Naive thymus-derived CD4-positive, alpha-beta T cell (primary cell): Measurements from ENCODE around the gene MAP6. TPM values are rescaled to one million over a fixed set of nuclear protein-coding genes. Genes with fewer than 3 reads are reported as not detected.

ENCODE experiments used
- ATAC-seq: fragments of 150-1000 bp; cut with Tn5 transposase; 2 replicates; pipeline ENCODE4 v1.10.0; 2021; ENCODE audit warnings: mild to moderate bottlenecking, moderate library complexity
- CTCF ChIA-PET: fragments of 350-600 bp; sonication (Branson Sonifier 250); formaldehyde crosslinking; loops from one replicate; lab custom pipeline; 2021; ENCODE audit warnings: antibody characterized with exemption; lab: Charles Lee
- POLR2A ChIA-PET: fragments of 350-600 bp; sonication (Branson Sonifier 250); formaldehyde crosslinking; loops from one replicate; lab custom pipeline; 2021; ENCODE audit warnings: antibody characterized with exemption, inconsistent platforms; lab: Charles Lee
- DNase-seq, 9 donors: peaks; one replicate each; pipeline versions ENCODE4 v3.0.0 to v3.0.0-alpha.2; 2020 to 2022; ENCODE audit warnings: mixed read lengths in 1 of 9
- H3K27ac ChIP-seq: one replicate; pipeline ENCODE4 v1.7.0; 2013; ENCODE audit warnings: mild to moderate bottlenecking, low read depth, low read length, moderate library complexity
- H3K27me3 ChIP-seq, 2 donors: one replicate each; pipeline ENCODE4 v1.7.0; 2013; ENCODE audit warnings: low read length in 2 of 2, mild to moderate bottlenecking in 2 of 2, moderate library complexity in 2 of 2; ENCODE audit not compliant: control insufficient read depth in 2 of 2, insufficient read depth in 2 of 2
- H3K36me3 ChIP-seq, 3 experiments: 1 replicate in 2 of 3; 2 replicates in 1 of 3; pipeline ENCODE4 v1.7.0; 2013; ENCODE audit warnings: low read length in 3 of 3, mild to moderate bottlenecking in 3 of 3, moderate library complexity in 1 of 3; ENCODE audit not compliant: insufficient read depth in 3 of 3, control insufficient read depth in 2 of 3
- H3K4me1 ChIP-seq, 2 donors: one replicate each; pipeline ENCODE4 v1.7.0; 2013; ENCODE audit warnings: low read length in 2 of 2, mild to moderate bottlenecking in 2 of 2, moderate library complexity in 1 of 2; ENCODE audit not compliant: control insufficient read depth in 2 of 2, insufficient read depth in 2 of 2
- H3K4me3 ChIP-seq: 2 replicates; pipeline ENCODE4 v1.7.0; 2013; ENCODE audit warnings: mild to moderate bottlenecking, low read length
- H3K9me3 ChIP-seq, 3 experiments: 1 replicate in 2 of 3; 2 replicates in 1 of 3; pipeline ENCODE4 v1.7.0; 2013; ENCODE audit warnings: low read length in 3 of 3; ENCODE audit not compliant: control insufficient read depth in 2 of 3
- H3K27ac Mint-ChIP-seq, 9 donors: one replicate each; pipeline ENCODE4 v1.8.0; 2020 to 2022; ENCODE audit warnings: mixed read lengths in 9 of 9, mild to moderate bottlenecking in 8 of 9, moderate library complexity in 5 of 9, inconsistent platforms in 2 of 9
- H3K27me3 Mint-ChIP-seq, 5 donors: one replicate each; pipeline ENCODE4 v1.8.0; 2021 to 2022; ENCODE audit warnings: mixed read lengths in 5 of 5, mild to moderate bottlenecking in 1 of 5
- H3K36me3 Mint-ChIP-seq, 5 donors: one replicate each; pipeline ENCODE4 v1.8.0; 2020 to 2022; ENCODE audit warnings: mixed read lengths in 5 of 5, mild to moderate bottlenecking in 3 of 5, inconsistent platforms in 1 of 5
- H3K4me1 Mint-ChIP-seq, 7 donors: one replicate each; pipeline ENCODE4 v1.8.0; 2020 to 2022; ENCODE audit warnings: mixed read lengths in 7 of 7, mild to moderate bottlenecking in 3 of 7, inconsistent platforms in 1 of 7
- H3K4me3 Mint-ChIP-seq, 10 donors: one replicate each; pipeline ENCODE4 v1.8.0; 2020 to 2022; ENCODE audit warnings: mild to moderate bottlenecking in 10 of 10, mixed read lengths in 10 of 10, moderate library complexity in 6 of 10, inconsistent platforms in 2 of 10
- H3K9me3 Mint-ChIP-seq, 11 donors: one replicate each; pipeline ENCODE4 v1.8.0; 2020 to 2022; ENCODE audit warnings: mixed read lengths in 11 of 11, mild to moderate bottlenecking in 4 of 11, inconsistent platforms in 1 of 11, moderate library complexity in 1 of 11
- intact Hi-C, 2 donors: fragments of 100-400 bp; cut with micrococcal nuclease; formaldehyde crosslinking; loops; one replicate each; pipeline ENCODE4 v1.15.1; 2023
- polyA plus RNA-seq, 2 donors: library from polyadenylated mRNA; unstranded; fragments of 300-500 nt; fragmentation: Illumina TruSeq; gene quantifications; one replicate each; pipeline ENCODE4 v1.2.3, GENCODE V29; 2021
- total RNA-seq, 6 experiments: library from RNA in 5 of 6; stranded (reverse) in 5 of 6; gene quantifications; 1 replicate in 5 of 6; 2 replicates in 1 of 6; pipeline ENCODE4 v1.2.3 and lab custom pipeline; 2021 to 2026

The MAP6 gene
- total and polyA plus RNA-seq, 7 experiments from 2014 or later: 2.7 TPM; not detected in 6

GRCh38 chr11:75598264-75598663 lies 70.6 kb downstream of the MAP6 start:
- Mint-ChIP-seq H3K27ac (no peak overlapping the region), H3K36me3 (no peaks in the 10 kb centered on the region), H3K9me3 (no peaks in the 10 kb centered on the region), H3K4me3 (no peak overlapping the region), H3K4me1 (peaks cover 0 to 15% (median 1%) of the 10 kb centered on the region in 7 donors), H3K27me3 (peaks cover 0 to 40% (median 8%) of the 10 kb centered on the region in 5 donors)
- no peak for DNase-seq
- H3K27ac ChIP-seq: no peak overlapping the region
- intact Hi-C loops: no loop called here
- ChIA-PET POLR2A (no interaction called here), CTCF (no interaction called here)
- no peaks in the 10 kb centered on the region for H3K4me1 ChIP-seq
- no peaks in the 10 kb centered on the region for H3K27me3 ChIP-seq
- no peak overlapping the region for H3K4me3 ChIP-seq
- H3K36me3 ChIP-seq: no peaks in the 10 kb centered on the region
- no peak for ATAC-seq
- H3K9me3 ChIP-seq: no peaks in the 10 kb centered on the region

GRCh38 chr11:75597636-75598035 lies 71.2 kb downstream of the MAP6 start:
- Mint-ChIP-seq H3K4me1 (peaks cover 0 to 20% (median 8%) of the 10 kb centered on the region in 7 donors), H3K9me3 (no peaks in the 10 kb centered on the region), H3K27me3 (peaks cover 0 to 43% (median 3%) of the 10 kb centered on the region in 5 donors), H3K36me3 (no peaks in the 10 kb centered on the region), H3K27ac (no peak overlapping the region), H3K4me3 (no peak overlapping the region)
- no peak overlapping the region for H3K27ac ChIP-seq
- CTCF ChIA-PET: no interaction called here
- H3K4me3 ChIP-seq: no peak overlapping the region
- no peak for ATAC-seq
- DNase-seq: no peak
- peaks cover 0 to under 1% of the 10 kb centered on the region in 2 donors for H3K4me1 ChIP-seq
- POLR2A ChIA-PET: no interaction called here
- intact Hi-C loops: no loop called here
- no peaks in the 10 kb centered on the region for H3K27me3 ChIP-seq
- H3K36me3 ChIP-seq: no peaks in the 10 kb centered on the region
- no peaks in the 10 kb centered on the region for H3K9me3 ChIP-seq

- Mint-ChIP-seq H3K4me1 (peaks cover 2 to 28% (median 15%) of the 10 kb centered on the region in 7 donors), H3K27me3 (peaks cover 0 to 49% (median 0%) of the 10 kb centered on the region in 5 donors), H3K36me3 (no peaks in the 10 kb centered on the region), H3K9me3 (no peaks in the 10 kb centered on the region), H3K4me3 (no peak overlapping the region), H3K27ac (no peak overlapping the region)
- no peak overlapping the region for H3K4me3 ChIP-seq
- H3K27me3 ChIP-seq: no peaks in the 10 kb centered on the region
- CTCF ChIA-PET: no interaction called here
- H3K4me1 ChIP-seq: peaks cover 0 to 4% of the 10 kb centered on the region in 2 donors
- H3K36me3 ChIP-seq: no peaks in the 10 kb centered on the region
- no peak overlapping the region for H3K27ac ChIP-seq
- intact Hi-C loops: no loop called here
- ATAC-seq (no peak), DNase-seq (no peak)
- no peaks in the 10 kb centered on the region for H3K9me3 ChIP-seq
- POLR2A ChIA-PET: interaction anchor here (0.5 kb wide), 1 partner anchor 487 kb away, joined by 3 read pairs; no protein-coding TSS in a partner anchor
These were observed 71.9 kb downstream of the MAP6 start for GRCh38 chr11:75596914-75597313.

GRCh38 chr11:75595429-75595828 lies 73.4 kb downstream of the MAP6 start:
- CTCF ChIA-PET: no interaction called here
- Histone ChIP-seq H3K36me3 (no peaks in the 10 kb centered on the region), H3K4me1 (peaks cover 0 to 4% of the 10 kb centered on the region in 2 donors), H3K4me3 (no peak overlapping the region), H3K9me3 (no peaks in the 10 kb centered on the region), H3K27ac (no peak overlapping the region), H3K27me3 (no peaks in the 10 kb centered on the region)
- Mint-ChIP-seq H3K4me3 (no peak overlapping the region), H3K27me3 (peaks cover 0 to 45% (median 0%) of the 10 kb centered on the region in 5 donors), H3K27ac (no peak overlapping the region), H3K36me3 (no peaks in the 10 kb centered on the region), H3K9me3 (no peaks in the 10 kb centered on the region), H3K4me1 (peaks cover 2 to 29% (median 15%) of the 10 kb centered on the region in 7 donors)
- POLR2A ChIA-PET: no interaction called here
- ATAC-seq: no peak
- intact Hi-C loops: no loop called here
- no peak for DNase-seq

- intact Hi-C loops: no loop called here
- Histone ChIP-seq H3K9me3 (no peaks in the 10 kb centered on the region), H3K27me3 (no peaks in the 10 kb centered on the region), H3K4me1 (peaks cover 0 to 4% of the 10 kb centered on the region in 2 donors), H3K4me3 (no peak overlapping the region), H3K27ac (no peak overlapping the region), H3K36me3 (no peaks in the 10 kb centered on the region)
- DNase-seq (no peak), ATAC-seq (no peak)
- Mint-ChIP-seq H3K27ac (no peak overlapping the region), H3K4me1 (peaks cover 2 to 29% (median 15%) of the 10 kb centered on the region in 7 donors), H3K27me3 (peaks cover 0 to 43% (median 0%) of the 10 kb centered on the region in 5 donors), H3K9me3 (no peaks in the 10 kb centered on the region), H3K36me3 (no peaks in the 10 kb centered on the region), H3K4me3 (no peak overlapping the region)
- ChIA-PET POLR2A (no interaction called here), CTCF (interaction anchor here (0.7 kb wide), 1 partner anchor 206 kb away, joined by 3 read pairs; no protein-coding TSS in a partner anchor)
These were observed 74.6 kb downstream of the MAP6 start for GRCh38 chr11:75594211-75594610.

- Mint-ChIP-seq H3K4me3 (no peak overlapping the region), H3K27ac (no peak overlapping the region), H3K27me3 (peaks cover 0 to 40% (median 0%) of the 10 kb centered on the region in 5 donors), H3K4me1 (peaks cover 2 to 29% (median 15%) of the 10 kb centered on the region in 7 donors), H3K36me3 (no peaks in the 10 kb centered on the region), H3K9me3 (no peaks in the 10 kb centered on the region)
- peaks cover 0 to 4% of the 10 kb centered on the region in 2 donors for H3K4me1 ChIP-seq
- DNase-seq: no peak
- ChIA-PET POLR2A (no interaction called here), CTCF (interaction anchor here (1.3 kb wide), 1 partner anchor 43 kb away, joined by 3 read pairs; no protein-coding TSS in a partner anchor)
- no peaks in the 10 kb centered on the region for H3K27me3 ChIP-seq
- no peak overlapping the region for H3K27ac ChIP-seq
- no peaks in the 10 kb centered on the region for H3K9me3 ChIP-seq
- no peaks in the 10 kb centered on the region for H3K36me3 ChIP-seq
- intact Hi-C loops: no loop called here
- H3K4me3 ChIP-seq: no peak overlapping the region
- no peak for ATAC-seq
These were observed 75.4 kb downstream of the MAP6 start for GRCh38 chr11:75593286-75593915.
